NCI-H146 (cell line): Measurements from ENCODE around the gene SLC25A21.
A peak's percentile ranks its signal among the peaks of the same experiment; 100 is the strongest.

Source experiments
- DNase-seq: peaks from one replicate; lab custom pipeline; 2025; lab: John Stamatoyannopoulos, UW

Gene SLC25A21

DNA sequence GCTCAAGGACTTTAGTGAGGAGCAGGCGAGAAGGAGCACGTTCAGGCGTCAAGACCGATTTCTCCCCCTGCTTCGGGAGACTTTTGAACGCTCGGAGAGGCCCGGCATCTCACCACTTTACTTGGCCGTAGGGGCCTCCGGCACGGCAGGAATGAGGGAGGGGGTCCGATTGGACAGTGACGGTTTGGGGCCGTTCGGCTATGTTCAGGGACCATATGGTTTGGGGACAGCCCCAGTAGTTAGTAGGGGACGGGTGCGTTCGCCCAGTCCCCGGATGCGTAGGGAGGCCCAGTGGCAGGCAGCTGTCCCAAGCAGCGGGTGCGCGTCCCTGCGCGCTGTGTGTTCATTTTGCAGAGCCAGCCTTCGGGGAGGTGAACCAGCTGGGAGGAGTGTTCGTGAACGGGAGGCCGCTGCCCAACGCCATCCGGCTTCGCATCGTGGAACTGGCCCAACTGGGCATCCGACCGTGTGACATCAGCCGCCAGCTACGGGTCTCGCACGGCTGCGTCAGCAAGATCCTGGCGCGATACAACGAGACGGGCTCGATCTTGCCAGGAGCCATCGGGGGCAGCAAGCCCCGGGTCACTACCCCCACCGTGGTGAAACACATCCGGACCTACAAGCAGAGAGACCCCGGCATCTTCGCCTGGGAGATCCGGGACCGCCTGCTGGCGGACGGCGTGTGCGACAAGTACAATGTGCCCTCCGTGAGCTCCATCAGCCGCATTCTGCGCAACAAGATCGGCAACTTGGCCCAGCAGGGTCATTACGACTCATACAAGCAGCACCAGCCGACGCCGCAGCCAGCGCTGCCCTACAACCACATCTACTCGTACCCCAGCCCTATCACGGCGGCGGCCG, 509.6 kb downstream of the SLC25A21 start:
- no peak for DNase-seq

- no peak for DNase-seq
Observed at GRCh38 chr14:36662258-36662542, 510.2 kb downstream of the SLC25A21 start.

DNA sequence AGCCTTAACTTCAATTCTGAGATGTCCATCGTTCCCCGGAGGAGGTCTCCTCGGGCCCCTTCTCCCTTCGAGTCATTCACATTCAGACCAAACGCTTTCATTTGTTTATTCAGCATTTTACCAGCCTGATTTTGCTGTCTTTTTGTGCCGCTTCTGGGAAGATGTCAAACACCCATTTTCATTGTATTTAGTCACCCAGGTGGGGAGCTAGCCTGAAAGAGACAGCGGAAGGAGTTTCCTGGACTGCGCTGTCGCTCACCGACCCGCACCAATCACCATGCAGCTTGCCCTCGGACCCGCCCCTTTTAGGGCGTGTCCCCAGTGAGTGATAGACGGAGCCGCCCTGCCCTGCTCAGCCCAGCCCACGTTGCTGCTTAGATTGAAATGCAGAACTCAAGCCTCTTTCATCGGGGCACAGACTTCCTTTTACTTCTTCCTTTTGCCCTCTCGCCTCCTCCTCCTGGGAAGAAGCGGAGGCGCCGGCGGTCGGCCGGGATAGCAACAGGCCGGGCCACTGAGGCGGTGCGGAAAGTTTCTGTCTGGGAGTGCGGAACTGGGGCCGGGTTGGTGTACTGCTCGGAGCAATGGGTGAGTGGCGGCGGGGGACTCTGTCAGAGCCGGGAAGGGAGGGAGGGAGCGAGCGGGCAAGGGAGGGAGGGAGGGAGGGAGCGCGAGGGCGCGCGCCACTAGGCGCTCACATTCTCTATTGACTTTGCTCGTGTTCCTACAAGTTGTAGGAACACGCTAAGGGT, 510.7 kb downstream of the SLC25A21 start, which contains the start of gene PAX9:
PAX9 (plus strand) TSS at position 355 of the 752 bp plus-strand sequence; CDS start at position 585, 230 bp downstream.
- DNase-seq, result peak; percentile 91

GRCh38 chr14:36660736-36661505, 511.5 kb downstream of the SLC25A21 start:
- peak; percentile 74 for DNase-seq

DNA sequence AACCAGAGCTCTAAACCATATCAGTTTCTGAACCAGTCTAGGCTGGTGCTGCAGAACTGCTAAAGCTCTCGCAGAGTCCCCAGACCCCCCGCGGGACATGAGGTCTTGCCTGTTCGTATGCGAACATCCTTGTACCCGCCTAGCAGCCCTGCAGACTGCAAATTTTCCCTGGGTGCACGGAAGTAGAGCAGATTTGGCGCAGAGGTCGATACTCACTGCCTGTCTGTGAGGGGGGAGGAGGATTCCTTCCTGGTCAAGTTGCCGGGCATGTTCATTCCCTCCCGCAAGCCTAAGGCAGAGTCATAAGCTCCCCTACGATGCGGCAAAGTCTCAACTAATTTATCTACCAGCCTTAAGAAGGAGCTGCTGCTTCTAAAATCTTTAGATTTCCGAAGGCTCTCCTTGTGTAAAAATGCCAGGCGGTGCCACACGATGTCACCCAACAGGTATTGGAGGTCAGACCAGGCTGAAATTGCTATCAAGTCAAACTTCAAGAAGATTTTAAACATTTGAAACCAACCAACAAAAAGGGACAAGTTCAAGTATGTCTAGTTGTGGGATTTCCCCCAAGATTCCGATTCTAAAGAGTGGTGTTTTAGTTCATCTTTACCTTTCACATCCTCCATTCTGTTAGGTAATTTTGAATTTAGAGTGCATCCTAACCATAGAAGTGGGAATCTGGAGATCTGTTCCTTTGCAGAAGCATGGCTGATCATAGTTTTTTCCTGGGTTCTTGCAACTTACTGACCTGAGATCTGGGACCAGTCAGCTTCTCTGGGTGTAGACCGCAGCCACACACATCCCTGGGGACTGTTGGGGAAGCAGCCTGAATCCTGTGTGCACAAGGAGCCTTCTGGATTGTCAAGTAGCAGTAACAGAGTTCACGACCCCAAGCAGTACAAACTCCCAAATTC, 512.3 kb downstream of the SLC25A21 start:
- DNase-seq, result no peak

DNA sequence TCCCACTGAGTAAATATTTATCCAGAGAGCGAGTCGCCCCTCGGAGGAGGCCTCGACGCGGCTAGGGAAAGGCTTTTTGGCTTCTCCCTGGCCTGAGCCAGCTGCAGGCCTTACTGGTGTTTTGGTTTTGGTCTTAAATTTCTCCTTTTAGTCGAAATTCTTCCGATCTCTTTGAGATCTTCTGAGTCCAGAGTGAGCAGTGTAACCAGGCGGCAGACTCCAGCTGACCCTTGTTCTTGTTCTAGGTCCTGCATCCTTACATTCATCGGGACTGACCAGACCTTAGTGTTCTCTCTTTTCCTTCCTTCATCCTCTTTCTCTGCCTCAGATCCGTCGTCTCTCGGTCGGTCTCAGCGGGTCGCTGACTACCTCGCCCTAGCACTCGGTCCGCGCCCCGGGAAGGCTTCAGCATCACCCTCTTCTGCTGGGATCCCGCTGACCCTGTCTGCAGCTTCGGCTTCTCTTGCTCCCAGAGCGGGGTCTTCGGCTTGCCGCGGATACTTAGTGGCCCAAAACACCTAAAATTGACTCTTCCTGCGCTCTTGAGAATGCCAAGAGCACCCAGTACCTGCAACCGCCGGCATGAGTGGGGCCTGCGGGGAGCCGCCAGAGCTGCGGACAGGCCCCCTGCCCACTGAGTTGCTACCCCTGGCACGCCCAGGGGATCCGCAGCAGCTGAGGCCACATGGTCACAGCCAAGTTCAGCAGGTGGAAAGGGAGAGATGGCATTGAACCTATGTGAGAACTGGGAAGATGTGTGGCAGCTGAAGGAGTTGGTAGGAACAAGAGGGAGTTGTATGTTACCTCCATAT, 513.2 kb downstream of the SLC25A21 start:
- DNase-seq, result no peak

DNA sequence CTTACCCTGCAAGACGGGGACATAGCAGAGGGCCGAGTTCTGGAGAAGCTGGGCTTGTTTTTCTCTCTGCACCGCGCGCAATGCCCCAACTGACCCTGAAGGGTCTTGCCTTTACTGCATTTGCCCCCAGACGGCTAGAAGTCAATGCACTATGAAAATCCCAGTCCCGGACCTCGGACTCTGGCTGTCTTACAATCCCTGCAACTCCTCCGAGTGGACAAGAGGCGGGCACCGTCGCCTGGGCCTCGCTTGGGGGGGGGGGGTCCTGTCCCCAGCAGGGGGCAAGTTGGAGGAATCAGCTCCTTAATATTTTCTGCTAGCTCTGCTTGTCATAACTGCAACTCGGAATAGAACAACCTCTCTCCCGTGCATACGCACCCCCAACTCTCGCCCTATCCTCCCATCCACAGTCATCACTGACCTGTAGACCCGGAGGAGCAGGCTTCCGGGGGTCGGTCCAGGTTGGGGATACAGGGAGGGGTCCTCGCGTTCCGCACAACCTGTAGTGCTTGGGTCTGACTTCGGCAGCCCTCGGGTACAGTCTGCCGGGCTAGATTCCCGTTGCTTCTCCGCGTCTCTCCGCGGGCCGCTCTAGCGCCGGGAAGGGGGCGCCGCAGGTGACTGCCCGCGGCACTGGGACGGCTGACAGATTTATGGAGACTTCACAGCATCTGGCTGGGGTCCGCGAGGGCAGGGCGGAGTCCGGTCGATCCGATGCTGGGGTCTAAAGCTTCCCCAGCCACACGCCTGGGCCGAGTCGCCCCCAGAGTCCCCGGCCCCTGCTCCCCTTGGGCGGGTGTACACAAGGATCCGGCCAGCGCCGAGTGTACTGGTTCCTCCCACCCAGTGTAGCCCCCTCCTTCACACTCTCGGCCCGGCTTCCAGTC, 514.0 kb downstream of the SLC25A21 start:
- DNase-seq, result no peak

GRCh38 chr14:36657399-36658122, 514.8 kb downstream of the SLC25A21 start:
- no peak for DNase-seq

DNA sequence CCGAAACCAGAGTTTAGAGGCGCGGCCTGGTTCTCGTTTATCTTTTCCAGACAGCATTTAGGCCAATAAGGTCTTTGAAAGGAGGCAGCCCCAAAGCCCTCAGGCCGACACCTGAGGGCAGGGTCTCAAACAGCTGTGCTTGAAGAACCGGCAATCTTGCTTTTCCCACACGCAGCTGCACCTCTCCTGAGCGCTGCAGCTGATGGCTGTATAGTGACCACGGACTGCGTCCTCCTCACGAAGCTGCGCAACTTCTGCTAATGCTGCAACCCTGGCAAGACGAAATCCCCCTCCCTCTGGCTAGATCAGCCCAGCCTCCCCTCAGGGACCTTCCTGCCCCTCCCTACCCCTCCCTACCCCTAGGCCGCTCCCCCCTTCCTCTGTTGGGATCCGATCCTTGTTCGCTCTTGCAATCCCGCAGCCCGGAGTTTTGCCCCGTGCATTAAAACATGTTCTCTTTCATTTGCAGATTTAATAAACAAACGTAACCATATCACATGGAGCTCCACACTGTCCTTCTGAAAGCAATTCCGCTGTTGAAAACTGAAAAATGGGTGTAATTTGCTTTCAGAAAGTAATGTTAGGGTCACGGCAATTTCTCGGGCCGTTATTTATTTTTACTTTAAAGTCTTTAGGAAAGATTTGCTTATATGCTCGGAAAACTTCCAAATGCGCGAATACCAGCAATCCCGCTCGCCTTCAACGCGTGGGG, 515.6 kb downstream of the SLC25A21 start:
- DNase-seq, result no peak

GRCh38 chr14:36655963-36656686, 516.3 kb downstream of the SLC25A21 start:
- no peak for DNase-seq

GRCh38 chr14:36655571-36655962, 516.8 kb downstream of the SLC25A21 start:
- no peak for DNase-seq

DNA sequence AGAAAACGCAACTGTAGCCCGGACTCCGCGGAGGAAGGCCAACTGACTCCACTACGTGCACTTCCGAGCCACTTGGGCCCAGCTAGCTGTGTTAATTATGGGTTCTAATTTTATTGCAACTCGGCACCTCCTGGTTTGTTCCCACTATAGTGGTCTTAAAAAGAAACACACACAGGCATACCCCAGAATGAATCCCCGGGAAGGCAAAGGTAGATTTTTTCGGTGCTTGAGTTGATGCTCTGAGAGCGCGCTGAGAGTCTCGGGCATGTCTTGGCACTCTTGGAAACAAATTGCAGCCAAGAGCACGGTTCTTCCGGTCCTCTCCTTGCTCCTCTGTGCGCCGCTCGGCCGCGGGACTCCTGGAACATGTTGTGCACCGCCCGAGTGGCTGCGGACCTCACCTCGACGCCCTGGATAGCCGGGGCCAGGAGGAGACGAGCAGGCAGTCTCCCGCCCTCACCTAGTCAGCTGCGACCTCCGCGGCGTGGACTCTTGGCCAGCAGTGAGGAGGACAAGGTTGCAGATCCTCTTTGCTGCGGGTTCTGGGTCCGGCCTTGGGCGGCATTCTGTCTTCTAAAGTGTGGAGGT, 517.5 kb downstream of the SLC25A21 start:
- no peak for DNase-seq

DNA sequence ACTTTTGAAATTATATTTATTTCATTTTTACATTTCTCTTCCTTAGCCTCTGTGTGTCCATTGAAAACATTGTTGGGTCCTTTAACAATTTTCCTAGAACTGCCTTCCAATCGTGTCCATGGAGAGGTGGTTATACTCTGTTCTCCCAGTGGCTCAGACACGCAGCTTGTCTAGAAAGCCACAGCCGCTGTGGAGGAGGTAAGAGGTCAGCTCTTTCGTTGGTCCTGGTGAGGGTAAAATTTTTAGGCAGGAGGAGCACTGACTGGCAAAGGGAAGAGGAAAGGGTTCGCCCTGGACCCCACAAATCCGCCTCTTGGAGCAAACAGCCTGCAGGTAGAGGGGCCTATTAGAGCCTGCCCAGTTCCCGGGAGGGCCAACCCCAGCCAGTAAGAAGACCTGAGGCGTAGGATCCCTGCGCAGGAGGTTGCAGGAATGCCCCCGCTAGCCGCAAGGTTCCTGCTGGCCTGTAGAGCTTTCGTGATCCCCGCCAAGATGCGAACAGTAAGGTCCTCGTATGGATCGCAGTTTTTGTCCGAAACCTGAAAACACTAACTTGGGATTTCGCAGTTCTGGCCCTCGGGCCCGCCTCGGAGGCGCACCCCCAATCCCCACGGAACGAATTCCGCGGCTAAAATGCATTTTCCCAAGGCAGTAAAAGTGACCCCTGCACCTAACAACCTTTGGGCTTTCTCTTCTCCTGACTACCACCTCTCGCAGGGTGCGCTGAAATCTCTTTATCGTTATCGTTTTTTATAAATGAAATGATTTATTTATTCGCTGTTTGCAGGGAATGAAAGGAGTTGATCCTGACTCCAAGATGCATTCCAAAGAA, 518.2 kb downstream of the SLC25A21 start:
- no peak for DNase-seq

- DNase-seq, result no peak
Observed at GRCh38 chr14:36653413-36653812, 519.0 kb downstream of the SLC25A21 start.

- DNase-seq, result no peak
Observed at GRCh38 chr14:36652542-36653201, 519.7 kb downstream of the SLC25A21 start.
